Esophagus (tissue), 2 donors: ENCODE measurements around the gene SLC17A2. TPM values are rescaled to one million over a fixed set of nuclear protein-coding genes. Genes with fewer than 3 reads are reported as not detected.

Experiments used
- H3K27ac ChIP-seq, 2 donors: one replicate each; pipeline ENCODE4 v1.5.1; 2013; ENCODE audit warnings: low read depth in 2 of 2, mild to moderate bottlenecking in 2 of 2, inconsistent platforms in 1 of 2, low read length in 1 of 2, moderate library complexity in 1 of 2
- H3K27me3 ChIP-seq, 2 donors: one replicate each; pipeline ENCODE4 v1.6.1; 2013; ENCODE audit warnings: low read length in 2 of 2, control low read depth in 1 of 2, mild to moderate bottlenecking in 1 of 2; ENCODE audit not compliant: insufficient read depth in 2 of 2, control insufficient read depth in 1 of 2
- H3K36me3 ChIP-seq, 2 donors: one replicate each; pipeline ENCODE4 v1.6.1; 2013; ENCODE audit warnings: low read length in 1 of 2; ENCODE audit not compliant: control insufficient read depth in 2 of 2, insufficient read depth in 2 of 2
- H3K4me1 ChIP-seq, 2 donors: one replicate each; pipeline ENCODE4 v1.6.1; 2013; ENCODE audit warnings: low read length in 1 of 2; ENCODE audit not compliant: control insufficient read depth in 2 of 2, insufficient read depth in 2 of 2
- H3K4me3 ChIP-seq, 2 donors: one replicate each; pipeline ENCODE4 v1.5.1; 2013; ENCODE audit warnings: low read length in 2 of 2, mild to moderate bottlenecking in 2 of 2, low read depth in 1 of 2, moderate library complexity in 1 of 2
- H3K9me3 ChIP-seq, 2 donors: one replicate each; pipeline ENCODE4 v1.6.1; 2013; ENCODE audit warnings: mild to moderate bottlenecking in 2 of 2, low read depth in 1 of 2, low read length in 1 of 2, moderate library complexity in 1 of 2; ENCODE audit not compliant: control insufficient read depth in 2 of 2, insufficient read depth in 1 of 2
- WGBS, 2 donors: extraction: QIAGEN DNeasy Blood & Tissue Kit; methylation state at CpG; one replicate each; pipeline ENCODE4 v1.1.7; 2013; 5-methylcytosine and 5-hydroxymethylcytosine counted together
- polyA plus RNA-seq, 2 donors: library from polyadenylated mRNA; stranded (reverse); fragments of 200-250 nt; gene quantifications; one replicate each; pipeline ENCODE4 v1.2.3, GENCODE V29; 2013
- donor health status: healthy with polysubstance abuse.
- donor health status: Bipolar disorder and iron deficiency.

The SLC17A2 gene
- polyA plus RNA-seq, 2 donors = not detected

- Histone ChIP-seq H3K9me3 (no peaks in the 10 kb centered on the region), H3K36me3 (peaks cover 6 to 12% of the 10 kb centered on the region in 2 donors), H3K27me3 (no peaks in the 10 kb centered on the region), H3K27ac (peak overlapping the region; percentile 72 to 99), H3K4me3 (peak overlapping the region; percentile 29 to 88), H3K4me1 (peaks cover 3 to 4% of the 10 kb centered on the region in 2 donors)
- 8 to 12% methylated on average over 6 of the region's 6 CpGs for WGBS, 2 donors
These were observed 33.1 kb upstream of the SLC17A2 start for GRCh38 chr6:25963426-25964123.

DNA sequence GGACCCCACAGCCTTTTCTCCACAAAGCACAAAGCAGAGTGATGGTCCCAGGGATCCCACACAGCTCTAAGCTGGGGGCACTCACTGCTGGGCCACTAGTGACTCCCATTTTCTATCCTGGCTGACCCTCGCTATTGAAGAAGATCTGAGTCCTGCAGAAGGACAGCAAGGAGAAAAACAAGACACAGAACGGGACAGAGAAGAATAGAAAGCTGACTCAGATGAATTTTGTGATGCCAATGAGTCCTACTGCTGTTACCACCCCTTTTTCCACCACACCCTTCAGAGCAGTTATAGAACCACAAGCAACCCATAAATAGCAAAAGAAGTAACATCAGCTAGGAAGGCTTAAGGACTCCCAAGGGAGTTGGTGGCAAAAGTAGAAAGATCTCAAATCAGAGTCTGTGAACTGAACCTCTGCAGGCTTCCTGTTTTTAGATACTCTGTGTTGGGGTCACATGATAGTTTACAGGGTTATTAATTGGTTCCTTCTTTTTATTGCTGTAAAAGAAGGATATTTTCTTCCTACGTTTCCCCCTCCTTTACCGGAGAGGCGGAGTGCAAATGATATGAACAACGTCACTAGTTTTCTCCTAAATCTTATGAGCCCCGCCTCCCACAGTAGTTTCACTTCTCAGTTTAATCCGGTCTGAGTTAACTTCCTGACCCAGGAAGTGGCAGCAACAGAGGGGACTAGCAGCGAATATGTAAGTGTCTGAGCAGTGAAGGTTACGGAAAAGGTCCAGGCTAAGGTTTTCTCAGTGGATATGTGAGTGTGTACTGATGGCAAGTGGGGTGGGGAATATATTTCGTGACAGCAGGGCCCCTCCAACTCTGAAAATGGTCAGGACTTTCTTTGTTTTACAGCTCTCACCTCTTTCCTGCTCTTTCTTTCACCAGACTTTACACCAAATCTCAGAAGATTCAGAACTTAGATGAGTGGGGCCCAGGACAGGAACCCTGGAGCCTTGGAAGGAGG lies 31.9 kb upstream of the SLC17A2 start, which contains the start of gene TRIM38:
Gene TRIM38, plus strand, starts transcription at position 654 of the 979 bp plus-strand sequence. CDS start 3,721 bp downstream, outside the sequence.
- WGBS, 2 donors = 3% methylated on average over 11 of the region's 11 CpGs
- H3K36me3 ChIP-seq = peaks cover 6% of the 10 kb centered on the region in 2 donors
- peak within 1 kb of the TSS; percentile 72 to 99 for H3K27ac ChIP-seq
- peak within 1 kb of the TSS; percentile 43 to 88 for H3K4me3 ChIP-seq
- H3K4me1 ChIP-seq = peaks cover 0 to 4% of the 10 kb centered on the region in 2 donors
- no peaks in the 10 kb centered on the region for H3K9me3 ChIP-seq
- H3K27me3 ChIP-seq = no peaks in the 10 kb centered on the region

- Histone ChIP-seq H3K27ac (peak overlapping the region; percentile 72 to 99), H3K9me3 (no peaks in the 10 kb centered on the region), H3K36me3 (peaks cover 5% of the 10 kb centered on the region in 2 donors), H3K4me3 (peak overlapping the region in 1 of 2 donors; percentile 88), H3K4me1 (peaks cover 0 to 3% of the 10 kb centered on the region in 2 donors), H3K27me3 (no peaks in the 10 kb centered on the region)
- 63 to 66% methylated on average over 3 of the region's 3 CpGs for whole genome bisulfite sequencing, 2 donors
These were observed 31.2 kb upstream of the SLC17A2 start for GRCh38 chr6:25961619-25962148.

GRCh38 chr6:25960734-25961133 lies 30.2 kb upstream of the SLC17A2 start:
- Histone ChIP-seq H3K9me3 (no peaks in the 10 kb centered on the region), H3K27me3 (no peaks in the 10 kb centered on the region), H3K36me3 (no peaks in the 10 kb centered on the region), H3K4me3 (no peak overlapping the region), H3K27ac (no peak overlapping the region), H3K4me1 (no peaks in the 10 kb centered on the region)
- 88 to 91% methylated on average over 3 of the region's 3 CpGs for WGBS, 2 donors

DNA sequence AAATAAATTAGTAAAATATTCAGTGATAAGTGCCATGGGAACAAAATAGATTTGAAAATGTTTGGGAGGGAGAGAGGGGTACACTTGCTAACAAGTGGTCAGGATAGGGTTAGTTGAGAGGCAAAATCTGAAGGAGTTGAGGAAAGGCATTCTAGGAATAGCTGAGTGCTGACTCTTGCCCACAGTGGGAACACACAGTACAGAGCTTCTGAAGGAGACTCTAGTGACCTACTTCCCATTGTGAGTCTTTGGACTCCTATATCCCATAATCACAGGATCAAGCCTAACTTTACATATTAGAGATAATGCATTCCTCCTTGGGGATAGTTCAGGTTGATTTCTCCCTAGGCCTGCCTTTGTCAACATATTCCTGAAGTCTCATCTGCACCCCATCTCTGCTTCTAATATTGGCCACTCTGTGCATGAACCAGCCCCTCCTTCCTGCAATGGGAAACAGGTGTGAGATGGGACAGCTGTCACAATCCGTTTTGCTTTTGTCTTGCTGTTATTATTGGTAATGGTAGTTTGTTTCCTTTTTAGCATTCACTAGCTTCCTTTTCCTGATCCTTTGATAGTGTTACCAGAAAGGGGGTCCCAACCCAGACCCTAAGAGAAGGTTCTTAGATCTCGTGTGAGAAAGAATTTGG lies 29.5 kb upstream of the SLC17A2 start:
- Histone ChIP-seq H3K27ac (no peak overlapping the region), H3K4me3 (no peak overlapping the region), H3K9me3 (no peaks in the 10 kb centered on the region), H3K36me3 (no peaks in the 10 kb centered on the region), H3K4me1 (no peaks in the 10 kb centered on the region), H3K27me3 (no peaks in the 10 kb centered on the region)
- WGBS, 2 donors = 59 to 66% methylated on average over 2 of the region's 2 CpGs

DNA sequence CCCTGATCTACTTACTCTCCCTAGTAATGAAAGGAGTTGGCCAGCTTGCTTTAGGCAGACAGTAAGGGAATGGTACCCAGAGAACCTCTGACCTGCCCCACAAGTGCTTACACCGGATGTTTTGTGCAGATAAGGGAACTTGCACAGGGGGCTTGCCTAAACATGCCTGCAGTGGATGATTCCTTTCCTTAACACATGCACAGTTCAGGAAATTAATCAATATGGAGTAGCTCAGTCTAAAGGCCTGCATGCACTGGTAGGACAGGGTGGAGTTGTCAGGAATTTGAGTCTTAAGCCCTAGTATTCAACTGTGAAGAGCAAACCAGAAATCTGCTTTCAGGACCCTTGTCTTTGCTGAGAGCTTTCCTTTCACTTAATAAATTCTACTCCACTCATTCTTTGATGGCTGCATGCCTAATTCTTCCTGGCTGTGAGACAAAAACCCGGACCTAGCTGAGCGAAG lies 28.2 kb upstream of the SLC17A2 start:
- no peaks in the 10 kb centered on the region for H3K9me3 ChIP-seq
- WGBS, 2 donors = 43 to 55% methylated on average over 3 of the region's 3 CpGs
- no peaks in the 10 kb centered on the region for H3K36me3 ChIP-seq
- no peak overlapping the region for H3K27ac ChIP-seq
- H3K27me3 ChIP-seq = no peaks in the 10 kb centered on the region
- no peak overlapping the region for H3K4me3 ChIP-seq
- H3K4me1 ChIP-seq = no peaks in the 10 kb centered on the region

DNA sequence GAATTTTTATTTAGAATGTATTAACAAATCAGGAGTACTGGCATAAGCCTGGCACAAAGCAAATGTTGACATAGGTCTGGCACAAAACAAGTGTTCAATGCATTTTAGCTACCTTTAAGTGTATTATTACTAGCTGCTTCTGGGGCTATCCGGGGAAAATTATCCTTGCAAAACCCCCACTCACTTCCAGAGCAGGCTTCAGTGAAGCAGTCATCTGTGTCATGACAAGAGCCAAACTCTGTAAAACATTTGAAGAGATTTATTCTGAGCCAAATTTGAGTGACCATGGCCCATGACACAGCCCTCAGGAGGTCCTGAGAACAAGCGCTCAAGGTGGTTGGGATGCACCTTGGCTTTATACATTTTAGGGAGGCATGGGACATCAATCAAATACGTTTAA lies 25.7 kb upstream of the SLC17A2 start:
- 72 to 79% methylated on average over 3 of the region's 3 CpGs for WGBS, 2 donors
- Histone ChIP-seq H3K4me3 (no peak overlapping the region), H3K4me1 (no peaks in the 10 kb centered on the region), H3K27me3 (no peaks in the 10 kb centered on the region), H3K9me3 (no peaks in the 10 kb centered on the region), H3K36me3 (no peaks in the 10 kb centered on the region), H3K27ac (no peak overlapping the region)

- Histone ChIP-seq H3K36me3 (no peaks in the 10 kb centered on the region), H3K4me1 (no peaks in the 10 kb centered on the region), H3K27me3 (no peaks in the 10 kb centered on the region), H3K27ac (no peak overlapping the region), H3K4me3 (no peak overlapping the region), H3K9me3 (no peaks in the 10 kb centered on the region)
- WGBS, 2 donors = 60 to 72% methylated on average over 1 of the region's 1 CpG
These were observed 24.3 kb upstream of the SLC17A2 start for GRCh38 chr6:25954756-25955155.

- H3K36me3 ChIP-seq = no peaks in the 10 kb centered on the region
- no peak overlapping the region for H3K4me3 ChIP-seq
- WGBS, 2 donors = 50 to 63% methylated on average over 3 of the region's 3 CpGs
- no peak overlapping the region for H3K27ac ChIP-seq
- H3K27me3 ChIP-seq = no peaks in the 10 kb centered on the region
- H3K9me3 ChIP-seq = no peaks in the 10 kb centered on the region
- no peaks in the 10 kb centered on the region for H3K4me1 ChIP-seq
These were observed 23.2 kb upstream of the SLC17A2 start for GRCh38 chr6:25953733-25954132.
